RPMI8226 (cell line): ENCODE results near the gene ZBTB42.

ENCODE experiments used
- DNase-seq: peaks from one replicate; pipeline ENCODE4 v3.0.0-alpha.2; 2015

ZBTB42 gene

GRCh38 chr14:104770072-104770579 is 30.8 kb upstream of the ZBTB42 start:
- no peak for DNase-seq

GRCh38 chr14:104770851-104771272 is 30.0 kb upstream of the ZBTB42 start:
- DNase-seq: no peak

GRCh38 chr14:104771374-104771773 is 29.5 kb upstream of the ZBTB42 start:
- no peak for DNase-seq

GRCh38 chr14:104771918-104772706 is 28.8 kb upstream of the ZBTB42 start:
- DNase-seq: no peak

GRCh38 chr14:104772707-104773504 is 28.0 kb upstream of the ZBTB42 start:
- DNase-seq: no peak

GRCh38 chr14:104773505-104774452 is 27.1 kb upstream of the ZBTB42 start:
- DNase-seq: no peak

- no peak for DNase-seq
Measured at GRCh38 chr14:104774453-104775072, 26.3 kb upstream of the ZBTB42 start.

- DNase-seq: no peak
Measured at GRCh38 chr14:104775073-104775489, 25.8 kb upstream of the ZBTB42 start.

- DNase-seq: no peak
Measured at GRCh38 chr14:104776481-104776880, 24.4 kb upstream of the ZBTB42 start.

- DNase-seq: no peak
Measured at GRCh38 chr14:104776961-104777807, 23.7 kb upstream of the ZBTB42 start.

- DNase-seq: no peak
Measured at GRCh38 chr14:104777808-104778249, 23.1 kb upstream of the ZBTB42 start.

- no peak for DNase-seq
Measured at GRCh38 chr14:104778694-104779331, 22.1 kb upstream of the ZBTB42 start.

GRCh38 chr14:104779776-104780512 is 21.0 kb upstream of the ZBTB42 start:
- DNase-seq: no peak

- no peak for DNase-seq
Measured at GRCh38 chr14:104780513-104781030, 20.3 kb upstream of the ZBTB42 start.

GRCh38 chr14:104781271-104782077 is 19.4 kb upstream of the ZBTB42 start:
- DNase-seq: no peak

- DNase-seq: no peak
Measured at GRCh38 chr14:104782086-104782807, 18.7 kb upstream of the ZBTB42 start.

- DNase-seq: no peak
Measured at GRCh38 chr14:104782808-104783139, 18.1 kb upstream of the ZBTB42 start.
